Adrenal gland (tissue), 12 donors: ENCODE results near the gene SLC24A4. TPM values are rescaled to one million over a fixed set of nuclear protein-coding genes. Genes with fewer than 3 reads are reported as not detected.

Experiments
- DNase-seq, 7 donors: peaks; one replicate each; pipeline ENCODE4 v3.0.0-alpha.2; 2019 to 2020
- H3K27ac ChIP-seq, 5 donors: fragments of 200-600 bp; sonication (generic) in 4 of 5; 1 replicate in 3 of 5; 2 replicates in 2 of 5; pipeline versions ENCODE4 v1.5.1 to v1.8.0; 2016 to 2020; ENCODE audit warnings: mild to moderate bottlenecking in 1 of 5
- H3K27me3 ChIP-seq: fragments of 200-600 bp; 2 replicates; pipeline ENCODE4 v1.8.0; 2021
- H3K36me3 ChIP-seq, 2 donors: fragments of 200-600 bp; replicated peaks in 1 of 2; 1 replicate in 1 of 2; 2 replicates in 1 of 2; pipeline versions ENCODE4 v1.5.1 to v1.8.0; 2018 to 2022
- H3K4me1 ChIP-seq, 2 donors: fragments of 200-600 bp; replicated peaks in 1 of 2; 1 replicate in 1 of 2; 2 replicates in 1 of 2; pipeline versions ENCODE4 v1.5.1 to v1.8.0; 2018 to 2021
- H3K4me3 ChIP-seq, 4 donors: fragments of 200-600 bp; sonication (generic) in 3 of 4; one replicate each; pipeline ENCODE4 v1.5.1; 2016 to 2018
- H3K9me3 ChIP-seq, 3 donors: fragments of 200-600 bp; sonication (generic) in 1 of 3; replicated peaks in 1 of 3; 1 replicate in 2 of 3; 2 replicates in 1 of 3; pipeline versions ENCODE4 v1.5.1 to v1.8.0; 2016 to 2021
- CTCF ChIP-seq, 6 experiments: fragments of 450-650 bp in 4 of 6; fragments of 200-600 bp in 2 of 6; sonication (generic) in 1 of 6; IDR thresholded peaks; 1 replicate in 5 of 6; 2 replicates in 1 of 6; pipeline versions ENCODE4 v1.5.1 to v1.8.0; 2016 to 2021; ENCODE audit warnings: antibody characterized with exemption in 6 of 6, mild to moderate bottlenecking in 2 of 6, moderate library complexity in 1 of 6
- POLR2A ChIP-seq, 2 donors: fragments of 450-650 bp; IDR thresholded peaks; one replicate each; pipeline ENCODE4 v1.6.1; 2017; ENCODE audit warnings: antibody characterized with exemption in 2 of 2, mild to moderate bottlenecking in 2 of 2, moderate library complexity in 1 of 2
- WGBS, 4 donors: extraction: QIAGEN DNeasy Blood & Tissue Kit in 2 of 4; methylation state at CpG; one replicate each; pipeline versions ENCODE4 v1.1.5 to v1.1.7; 2013 to 2017; 5-methylcytosine and 5-hydroxymethylcytosine counted together
- intact Hi-C, 2 donors: fragments of 100-400 bp; cut with DNase I; formaldehyde crosslinking; loops; one replicate each; pipeline versions ENCODE4 v1.14.1 to v1.15.0; 2022 to 2023
- polyA plus RNA-seq, 3 donors: library from polyadenylated mRNA; stranded (reverse); fragments of 200-250 nt in 2 of 3; fragments of 350-450 nt in 1 of 3; fragmentation: Illumina TruSeq in 1 of 3; extraction: RNeasy Lipid Tissue Mini Kit (QIAGEN cat#74804) in 1 of 3; gene quantifications; one replicate each; pipeline ENCODE4 v1.2.3, GENCODE V29; 2013 to 2014
- total RNA-seq, 9 donors: library from RNA; depleted of rRNA in 4 of 9; stranded (reverse); fragments of >200 nt in 4 of 9; fragments of 120-200 nt in 1 of 9; fragmentation: NEBNext Ultra II Directional in 1 of 9; extraction: Animal tissue kit (Norgen Biotek cat#: 25700) in 1 of 9; gene quantifications; one replicate each; pipeline versions ENCODE4 v1.1.0 to v1.2.4, GENCODE V29; 2013 to 2023
- donor health status: healthy with polysubstance abuse.
- donor health status: Bipolar disorder and iron deficiency.
- donor health status: DM: yes; HTN: yes; CAD: no.
- donor health status: DM: no; HTN: no; CAD: no.
- donor health status: DM: no; HTN: no; CAD: no.
- donor health status: DM: yes; HTN: yes; CAD: no.

The SLC24A4 gene
- total and polyA plus RNA-seq, 12 donors = 0.09 to 1.9 (median 0.52) TPM

GRCh38 chr14:92297818-92298595 lies 25.0 kb upstream of the SLC24A4 start:
- no peak for DNase-seq
- Histone ChIP-seq H3K27me3 (no peaks in the 10 kb centered on the region), H3K27ac (no peak overlapping the region), H3K4me1 (no peaks in the 10 kb centered on the region), H3K9me3 (no peaks in the 10 kb centered on the region), H3K36me3 (no peaks in the 10 kb centered on the region), H3K4me3 (no peak overlapping the region)
- no peak for TF ChIP-seq POLR2A (IDR thresholded peaks at IDR 0.05)
- TF ChIP-seq CTCF (IDR thresholded peaks at IDR 0.05) = no peak
- WGBS, 4 donors = 72 to 78% (median 74%) methylated on average over 6 of the region's 6 CpGs
- intact Hi-C loops = no loop called here

DNA sequence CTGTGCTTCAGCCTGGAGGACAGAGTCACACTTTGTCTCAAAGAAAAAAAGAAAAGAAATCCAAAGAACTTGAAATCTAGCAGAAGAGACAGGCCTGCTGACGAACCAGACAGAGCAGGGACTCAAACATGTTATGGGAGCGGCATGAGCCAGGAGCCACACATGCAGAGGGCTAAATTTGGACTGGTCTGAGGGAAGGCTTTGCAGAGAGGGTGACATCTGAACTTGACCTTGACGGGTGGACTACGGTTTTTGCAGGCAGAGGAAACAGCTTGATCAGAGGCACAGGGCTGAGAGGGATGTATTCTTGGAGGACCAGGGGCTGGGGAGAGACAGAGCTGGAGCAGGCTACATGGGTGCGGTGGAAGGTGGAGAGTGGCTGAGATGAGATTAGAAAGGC lies 20.5 kb upstream of the SLC24A4 start:
- no peak for DNase-seq
- H3K27ac ChIP-seq = no peak overlapping the region
- no peaks in the 10 kb centered on the region for H3K9me3 ChIP-seq
- H3K27me3 ChIP-seq = no peaks in the 10 kb centered on the region
- no peaks in the 10 kb centered on the region for H3K36me3 ChIP-seq
- intact Hi-C loops = no loop called here
- 41 to 60% (median 54%) methylated on average over 5 of the region's 5 CpGs for WGBS, 4 donors
- TF ChIP-seq POLR2A (IDR thresholded peaks at IDR 0.05) (no peak), CTCF (IDR thresholded peaks at IDR 0.05) (no peak)
- H3K4me1 ChIP-seq = no peaks in the 10 kb centered on the region
- no peak overlapping the region for H3K4me3 ChIP-seq

DNA sequence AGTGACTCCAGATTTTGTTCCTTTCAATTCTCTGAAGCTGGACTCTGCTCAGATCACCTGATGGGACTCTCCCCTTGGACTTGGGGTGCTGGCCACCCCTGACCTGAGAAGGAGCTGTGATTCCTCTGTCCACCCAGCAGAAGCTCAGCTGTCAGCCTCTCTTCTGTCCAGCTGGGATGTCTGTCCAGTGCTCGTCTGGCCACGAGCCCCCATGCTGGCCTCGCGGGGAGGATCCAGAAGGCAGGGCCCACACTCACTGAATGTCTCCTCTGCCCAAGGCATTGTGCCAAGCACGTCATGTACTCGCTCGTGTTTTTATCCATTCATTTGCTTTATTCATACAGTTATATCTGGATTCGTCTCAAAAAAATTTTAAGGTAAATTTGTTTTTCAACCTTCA lies 14.2 kb upstream of the SLC24A4 start:
- 62 to 72% (median 67%) methylated on average over 8 of the region's 8 CpGs for WGBS, 4 donors

DNA sequence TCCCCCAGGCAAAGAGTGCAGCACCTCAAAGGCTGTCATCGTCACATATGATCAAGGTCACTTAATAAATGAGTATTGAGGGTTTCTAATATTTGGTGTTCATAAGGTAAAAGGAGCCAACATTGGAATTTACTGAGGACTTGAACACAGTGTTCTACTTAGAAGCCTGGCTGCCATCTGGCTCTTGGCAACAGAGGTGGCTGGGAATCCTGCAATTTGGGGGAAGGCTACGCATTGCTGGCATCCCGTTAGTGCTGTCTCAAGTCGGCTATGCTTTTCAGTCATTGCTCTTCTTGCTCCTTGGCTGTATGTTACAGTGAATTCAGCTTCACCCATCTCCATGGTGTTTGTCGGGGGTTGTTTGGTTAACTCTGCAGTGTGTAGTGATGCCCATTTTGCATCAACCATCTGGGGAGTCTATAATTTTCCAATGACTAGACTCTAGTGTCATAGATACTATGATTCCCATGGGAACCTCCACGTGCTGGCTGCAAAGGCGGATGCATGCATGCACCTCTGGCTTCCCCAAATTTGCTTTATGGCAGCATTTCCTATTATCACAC lies 12.9 kb upstream of the SLC24A4 start:
- intact Hi-C loops = no loop called here
- no peaks in the 10 kb centered on the region for H3K9me3 ChIP-seq
- TF ChIP-seq POLR2A (IDR thresholded peaks at IDR 0.05) (no peak), CTCF (IDR thresholded peaks at IDR 0.05) (no peak)
- H3K4me1 ChIP-seq = no peaks in the 10 kb centered on the region
- H3K4me3 ChIP-seq = no peak overlapping the region
- 68 to 80% (median 70%) methylated on average over 6 to 7 of the region's 7 CpGs for WGBS, 4 donors
- H3K36me3 ChIP-seq = no peaks in the 10 kb centered on the region
- no peaks in the 10 kb centered on the region for H3K27me3 ChIP-seq
- no peak for DNase-seq
- no peak overlapping the region for H3K27ac ChIP-seq

More for the DNA sequence above, 14.2 kb upstream of the SLC24A4 start:
- no peaks in the 10 kb centered on the region for H3K9me3 ChIP-seq
- intact Hi-C loops = no loop called here
- no peak overlapping the region for H3K27ac ChIP-seq
- no peak overlapping the region for H3K4me3 ChIP-seq
- DNase-seq = no peak
- no peaks in the 10 kb centered on the region for H3K36me3 ChIP-seq
- no peaks in the 10 kb centered on the region for H3K27me3 ChIP-seq
- TF ChIP-seq CTCF (IDR thresholded peaks at IDR 0.05) (no peak), POLR2A (IDR thresholded peaks at IDR 0.05) (no peak)
- no peaks in the 10 kb centered on the region for H3K4me1 ChIP-seq
